ENCODE measurements around the gene PCP2.

PCP2 gene
- total RNA-seq, result 0.35 to 2.1 reads per million in 2 experiments

GRCh38 chr19:7633698-7634097 is at the start of gene PCP2:
Gene PCP2, minus strand, starts transcription at chr19:7633719. Its CDS starts 262 bp downstream, at chr19:7633457.
- DNase-seq (ENCODE audit: low read depth), result no peak

- no peak for DNase-seq (ENCODE audit: low read depth)
Measured at GRCh38 chr19:7682175-7682855, 48.8 kb upstream of the PCP2 start.

DNA sequence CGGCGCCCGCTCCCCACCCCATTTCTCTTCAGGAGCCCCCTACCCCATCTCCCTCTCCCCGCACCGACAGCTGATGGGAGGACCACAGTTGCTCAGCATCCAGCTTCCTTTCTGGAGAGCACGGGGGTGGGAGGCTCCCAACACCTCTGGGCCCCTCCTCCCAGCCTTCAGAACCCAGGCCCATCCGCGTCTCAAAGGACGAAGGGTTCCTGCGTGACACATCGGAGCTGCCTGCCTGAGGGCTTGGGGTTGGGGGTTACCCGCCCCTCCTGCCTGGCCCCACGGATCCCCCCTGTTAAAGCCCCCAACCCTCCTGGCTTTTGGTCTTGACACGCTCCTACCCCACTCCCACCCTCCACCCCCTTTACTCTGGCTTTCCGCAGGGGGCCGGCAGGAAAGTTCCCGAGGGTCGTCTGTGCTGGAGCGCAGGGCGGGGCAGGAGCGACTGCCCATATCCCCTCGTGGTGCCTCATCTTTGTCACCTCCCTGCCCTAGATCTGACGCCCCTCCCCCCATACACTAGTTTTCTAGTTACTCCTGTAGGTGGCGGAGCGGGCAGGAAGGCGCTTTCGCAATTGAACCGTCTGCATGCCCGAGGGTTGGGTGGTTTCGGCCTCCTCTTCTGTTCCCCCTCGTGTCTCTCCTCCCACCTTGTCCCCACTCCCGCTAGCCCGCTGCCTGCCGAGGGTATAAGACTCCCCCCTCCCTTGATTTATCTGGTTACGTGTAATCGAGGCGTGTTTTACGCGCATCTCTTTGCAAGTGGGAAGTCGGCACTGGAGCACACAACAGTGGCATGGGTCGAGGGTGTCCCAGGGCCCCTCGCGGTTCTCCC is 48.0 kb upstream of the PCP2 start:
- peak; percentile 76 for DNase-seq (ENCODE audit: low read depth)

DNA sequence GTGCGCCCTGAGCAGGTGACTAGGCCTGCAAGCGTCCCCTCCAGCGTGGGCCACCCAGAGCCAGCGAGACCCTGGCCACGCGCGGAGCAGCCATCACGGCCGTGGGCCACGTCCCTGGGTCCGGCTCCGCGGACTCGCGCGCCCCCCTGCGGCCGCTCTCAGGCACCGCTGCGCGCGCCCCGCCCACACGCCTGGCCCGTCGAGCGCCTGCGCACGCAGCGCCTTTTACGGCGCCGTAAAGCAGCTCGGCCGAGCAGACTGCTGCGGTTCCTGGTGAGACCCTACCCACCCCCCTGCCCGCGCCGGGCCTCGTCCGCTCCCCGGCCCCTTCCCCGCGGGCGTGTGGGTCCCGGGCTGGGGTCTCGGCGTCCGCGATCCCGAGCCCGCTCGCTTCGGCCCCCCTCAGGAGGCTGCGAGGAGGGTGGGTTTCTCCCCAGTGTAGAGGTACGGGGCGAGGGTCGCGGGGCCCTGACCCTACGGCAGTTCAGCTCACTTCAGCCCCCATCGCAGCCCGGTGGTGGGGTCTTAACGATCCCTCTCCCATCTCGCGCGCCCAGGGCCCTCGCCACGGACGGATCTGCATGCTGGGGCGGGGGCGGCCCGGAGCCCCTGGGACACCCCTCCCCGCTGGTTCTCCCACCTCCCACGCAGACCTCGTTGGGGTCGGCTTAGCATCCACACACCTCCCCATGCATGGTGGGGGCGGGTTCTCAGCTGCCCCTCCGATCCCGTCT is 47.3 kb upstream of the PCP2 start, which contains the start of gene TRAPPC5:
Gene TRAPPC5, plus strand, starts transcription at position 228 of the 734 bp plus-strand sequence. CDS start 1,421 bp downstream, outside the sequence.
- DNase-seq (ENCODE audit: low read depth), result peak; percentile 78

GRCh38 chr19:7679771-7680605 is 46.5 kb upstream of the PCP2 start:
- no peak for DNase-seq (ENCODE audit: low read depth)

DNA sequence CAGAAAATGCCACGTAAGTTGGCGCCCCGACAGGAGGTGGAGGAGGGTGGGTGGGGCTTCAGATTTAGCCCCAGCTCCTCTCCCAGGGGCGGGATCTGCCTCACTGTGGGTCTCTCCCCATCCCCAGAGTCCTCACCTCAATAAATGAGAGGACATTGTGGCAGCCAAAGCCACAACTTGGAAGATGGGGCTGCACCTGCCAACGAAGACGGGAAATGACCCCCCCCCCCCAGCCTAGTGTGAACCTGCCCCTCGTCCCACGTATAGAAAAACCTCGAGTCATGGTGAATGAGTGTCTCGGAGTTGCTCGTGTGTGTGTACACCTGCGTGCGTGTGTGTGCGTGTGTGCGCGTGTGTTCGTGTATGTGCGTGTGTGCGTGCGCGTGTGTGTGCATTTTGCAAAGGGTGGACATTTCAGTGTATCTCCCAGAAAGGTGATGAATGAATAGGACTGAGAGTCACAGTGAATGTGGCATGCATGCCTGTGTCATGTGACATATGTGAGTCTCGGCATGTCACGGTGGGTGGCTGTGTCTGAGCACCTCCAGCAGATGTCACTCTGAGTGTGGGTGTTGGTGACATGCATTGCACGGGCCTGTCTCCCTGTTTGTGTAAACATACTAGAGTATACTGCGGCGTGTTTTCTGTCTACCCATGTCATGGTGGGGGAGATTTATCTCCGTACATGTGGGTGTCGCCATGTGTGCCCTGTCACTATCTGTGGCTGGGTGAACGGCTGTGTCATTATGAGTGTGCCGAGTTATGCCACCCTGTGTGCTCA is 45.6 kb upstream of the PCP2 start:
- peak; percentile 73 for DNase-seq (ENCODE audit: low read depth)

DNA sequence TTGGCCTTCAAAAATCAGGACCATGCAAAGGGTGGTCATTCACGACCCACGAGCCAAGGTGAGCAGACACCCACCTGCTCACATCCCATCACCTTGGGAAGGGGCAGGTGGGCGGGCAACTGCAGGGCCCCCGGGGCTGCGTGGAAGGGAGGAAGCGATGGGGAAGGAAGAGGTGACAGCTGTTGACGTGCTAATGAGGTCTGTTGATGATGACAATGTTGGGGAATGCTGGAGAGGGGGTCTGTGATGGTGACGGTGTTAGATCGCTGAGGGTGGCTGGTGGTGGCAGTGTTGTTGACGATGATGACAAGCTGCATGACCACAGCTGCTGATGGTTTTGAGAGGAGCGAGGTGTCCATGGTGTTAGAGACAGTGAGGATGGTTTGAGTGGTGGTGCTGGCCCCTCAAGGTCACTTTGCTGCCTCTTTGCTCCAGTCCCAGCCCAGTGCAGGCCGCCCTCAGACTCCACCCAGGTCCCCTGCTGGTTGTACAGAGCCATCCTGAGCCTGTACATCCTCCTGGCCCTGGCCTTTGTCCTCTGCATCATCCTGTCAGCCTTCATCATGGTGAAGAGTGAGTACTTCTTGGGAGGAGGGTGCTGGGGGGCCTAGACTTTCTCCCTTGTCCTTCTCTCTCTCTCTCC is 44.3 kb upstream of the PCP2 start:
- no peak for DNase-seq (ENCODE audit: low read depth)

DNA sequence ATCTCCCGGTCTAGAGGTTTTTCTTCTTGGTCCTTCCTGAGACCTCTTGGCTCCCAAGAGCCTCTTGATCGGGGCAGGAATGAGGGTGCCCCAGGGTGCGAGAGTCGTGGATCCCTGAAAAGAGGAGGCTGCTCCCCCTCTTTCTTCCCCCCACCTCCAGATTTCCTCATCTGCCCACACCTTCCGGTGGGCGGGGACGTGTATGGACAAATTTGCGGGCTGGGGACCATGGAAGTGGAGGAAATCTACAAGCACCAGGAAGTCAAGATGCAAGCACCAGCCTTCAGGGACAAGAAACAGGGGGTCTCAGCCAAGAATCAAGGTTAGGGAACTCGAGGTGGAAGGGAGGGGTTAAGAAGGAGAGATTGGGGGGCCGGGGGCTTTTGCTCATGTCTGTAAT is 43.3 kb upstream of the PCP2 start, which contains the start of gene MCEMP1:
Gene MCEMP1, plus strand, starts transcription at position 237 of the 400 bp plus-strand sequence. Its CDS starts 31 bp downstream, at position 268.
- no peak for DNase-seq (ENCODE audit: low read depth)

GRCh38 chr19:7676376-7676775 is 42.9 kb upstream of the PCP2 start:
- DNase-seq (ENCODE audit: low read depth), result no peak

DNA sequence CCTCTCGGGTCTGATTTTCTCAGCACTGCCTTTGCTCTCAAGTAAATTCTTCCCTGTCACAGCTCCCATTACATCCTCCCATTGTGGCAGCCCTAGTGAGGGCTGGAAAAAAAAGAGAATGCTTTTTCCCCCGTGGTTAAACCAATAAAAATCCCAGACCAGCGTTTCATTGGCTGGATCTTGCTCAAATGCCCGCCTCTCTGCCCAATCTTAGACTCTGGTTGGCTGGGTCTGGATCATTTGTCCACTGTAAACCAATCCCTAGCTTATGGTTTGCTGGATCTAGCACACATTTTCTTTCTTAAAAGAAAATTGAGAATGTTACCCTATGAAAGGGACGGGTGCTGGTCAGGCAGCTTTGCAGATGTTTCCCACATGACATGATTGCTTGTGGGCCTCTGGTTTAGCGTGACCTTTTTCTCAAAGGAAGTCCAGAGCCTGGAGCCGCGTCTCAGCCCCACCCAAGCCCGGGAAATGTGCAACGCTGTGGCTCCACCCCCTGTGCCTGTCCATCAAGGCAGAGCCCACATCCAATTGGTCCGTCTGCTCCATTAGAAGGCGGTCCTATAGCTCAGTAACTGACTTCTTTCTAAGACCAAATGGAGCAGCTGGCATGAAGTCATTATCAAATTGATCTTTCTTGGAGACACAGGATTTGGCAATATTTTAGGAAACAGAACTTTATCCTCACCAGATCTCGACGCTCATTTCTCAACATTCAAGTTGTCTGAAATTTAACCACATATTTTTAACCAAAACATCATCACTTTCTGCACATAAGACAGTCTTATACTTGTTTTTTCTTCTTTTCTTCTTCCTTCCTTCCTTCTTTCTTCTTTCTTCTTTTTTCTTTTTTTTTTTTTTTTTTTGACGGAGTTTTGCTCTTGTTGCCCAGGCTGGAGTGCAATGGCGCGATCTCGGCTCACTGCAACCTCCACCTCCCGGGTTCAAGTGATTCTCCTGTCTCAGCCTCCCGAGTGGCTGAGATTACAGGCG is 40.8 kb upstream of the PCP2 start:
- no peak for DNase-seq (ENCODE audit: low read depth)

DNA sequence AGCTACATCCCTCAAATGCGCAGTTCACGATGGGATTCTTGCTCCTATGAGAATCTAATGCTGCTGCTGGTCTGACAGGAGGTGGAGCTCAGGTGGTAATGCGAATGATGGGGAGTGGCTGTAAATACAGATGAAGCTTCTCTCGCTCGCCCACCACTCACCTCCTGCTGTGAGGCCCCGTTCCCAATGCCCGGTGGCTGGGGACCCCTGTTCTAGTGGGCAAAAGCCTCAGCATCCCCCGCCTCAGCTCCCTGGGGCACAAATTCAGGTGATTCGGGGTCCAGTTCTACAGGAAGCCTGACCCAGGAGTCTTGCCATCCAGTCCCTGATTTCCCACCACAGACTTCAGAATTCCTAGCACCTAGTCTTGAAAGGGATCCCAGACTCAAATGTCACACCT is 39.0 kb upstream of the PCP2 start:
- DNase-seq (ENCODE audit: low read depth), result no peak

DNA sequence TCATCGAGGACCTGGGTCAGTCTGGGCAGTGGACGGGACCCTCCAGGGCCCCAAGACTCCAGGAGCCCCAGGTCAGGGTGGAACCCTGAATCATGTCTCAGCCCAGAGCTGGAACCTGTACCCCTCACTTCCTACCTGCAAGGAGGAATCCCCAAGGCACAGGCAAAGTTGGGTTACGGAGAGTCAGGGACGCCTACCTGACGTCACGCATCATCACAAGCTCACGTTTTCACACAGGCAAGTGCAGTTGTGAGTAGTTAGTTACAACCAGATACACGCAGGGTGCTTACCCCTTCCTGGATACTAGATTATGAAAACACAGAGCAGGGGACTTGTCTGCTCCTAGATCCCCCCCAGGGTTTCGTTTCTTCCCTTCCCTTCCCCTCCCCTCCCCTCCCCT is 37.3 kb upstream of the PCP2 start:
- no peak for DNase-seq (ENCODE audit: low read depth)

DNA sequence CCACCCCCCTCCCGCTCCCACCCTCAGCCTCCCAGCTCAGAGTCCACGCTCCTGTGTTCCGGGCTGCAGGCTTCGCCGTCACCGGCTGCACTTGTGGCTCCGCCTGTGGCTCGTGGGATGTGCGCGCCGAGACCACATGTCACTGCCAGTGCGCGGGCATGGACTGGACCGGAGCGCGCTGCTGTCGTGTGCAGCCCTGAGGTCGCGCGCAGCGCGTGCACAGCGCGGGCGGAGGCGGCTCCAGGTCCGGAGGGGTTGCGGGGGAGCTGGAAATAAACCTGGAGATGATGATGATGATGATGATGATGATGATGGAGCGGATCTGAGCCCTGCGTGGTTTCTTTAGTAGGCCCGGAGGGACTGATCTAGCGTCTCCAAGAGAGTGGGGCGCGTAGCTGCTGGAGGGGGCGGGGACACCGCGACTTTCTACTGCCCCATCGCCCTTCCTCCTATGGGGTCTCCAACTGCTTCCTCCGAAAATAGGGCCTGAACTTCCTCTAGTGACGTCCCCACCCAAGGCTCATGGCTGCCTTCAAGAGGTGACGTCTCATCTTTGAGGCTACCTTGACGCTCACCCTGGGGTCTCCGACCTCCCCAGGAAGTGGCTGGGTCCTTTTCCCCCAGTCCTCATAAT is 36.7 kb upstream of the PCP2 start:
- DNase-seq (ENCODE audit: low read depth), result no peak

DNA sequence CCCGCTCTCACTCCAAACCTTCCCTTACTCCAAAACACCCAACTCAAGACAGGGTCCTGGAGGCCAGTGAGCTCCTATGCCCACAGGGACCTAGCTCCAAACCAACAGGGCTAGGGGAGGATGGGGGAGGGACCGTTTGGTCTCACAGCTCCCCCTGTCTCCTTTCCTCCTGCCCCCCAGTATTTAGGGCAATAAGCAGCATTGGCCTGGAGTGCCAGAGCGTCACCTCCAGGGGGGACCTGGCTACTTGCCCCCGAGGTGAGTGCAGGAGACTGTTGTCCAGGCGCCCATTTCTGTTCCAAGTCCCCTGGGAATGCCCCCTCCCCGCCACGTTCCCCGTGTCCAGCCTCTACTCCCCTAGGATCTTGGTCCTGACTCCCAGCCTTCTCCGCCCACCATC is 36.1 kb upstream of the PCP2 start:
- DNase-seq (ENCODE audit: low read depth), result no peak

DNA sequence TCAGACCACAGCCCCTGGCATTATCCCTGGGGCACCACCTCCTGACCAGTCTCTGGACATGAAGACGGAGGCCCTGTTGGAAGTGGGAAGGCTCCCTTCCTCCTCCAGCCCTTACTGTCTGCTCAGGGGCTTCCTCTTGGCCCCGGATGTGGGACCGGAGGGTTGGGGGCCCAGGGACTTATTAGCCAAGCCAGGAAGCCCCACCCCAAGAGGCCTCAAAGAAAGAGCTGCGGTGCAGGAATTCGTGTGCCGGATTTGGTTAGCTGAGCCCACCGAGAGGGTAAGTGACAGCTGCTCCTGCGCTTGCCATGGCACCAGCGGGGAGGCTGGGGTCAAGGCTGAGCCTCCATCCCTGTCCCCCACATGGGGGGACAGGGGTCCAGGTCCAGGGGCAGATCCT is 35.3 kb upstream of the PCP2 start, which contains the start of gene RETN:
Gene RETN, plus strand, starts transcription at position 208 of the 400 bp plus-strand sequence. CDS start 278 bp downstream, outside the sequence.
- no peak for DNase-seq (ENCODE audit: low read depth)

GRCh38 chr19:7665076-7665475 is 31.6 kb upstream of the PCP2 start:
- DNase-seq (ENCODE audit: low read depth), result no peak

DNA sequence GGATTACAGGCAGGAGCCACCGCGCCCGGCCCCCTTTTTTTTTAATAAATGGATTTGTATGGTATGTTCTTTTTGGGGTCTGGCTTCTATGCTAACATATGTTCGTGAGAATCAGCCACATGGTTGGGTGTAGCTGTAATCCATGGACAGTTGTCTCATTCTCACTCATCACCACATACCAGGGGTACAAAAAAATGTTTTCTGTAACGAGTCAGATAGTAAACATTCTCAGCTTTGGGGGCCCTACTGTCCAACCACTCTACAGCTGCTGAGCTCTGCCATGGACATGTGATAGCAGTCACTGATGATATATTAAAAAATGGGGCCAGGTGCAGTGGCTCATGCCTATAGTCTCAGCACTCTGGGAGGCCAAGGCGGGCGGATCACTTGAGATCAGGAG is 30.2 kb upstream of the PCP2 start:
- DNase-seq (ENCODE audit: low read depth), result no peak

DNA sequence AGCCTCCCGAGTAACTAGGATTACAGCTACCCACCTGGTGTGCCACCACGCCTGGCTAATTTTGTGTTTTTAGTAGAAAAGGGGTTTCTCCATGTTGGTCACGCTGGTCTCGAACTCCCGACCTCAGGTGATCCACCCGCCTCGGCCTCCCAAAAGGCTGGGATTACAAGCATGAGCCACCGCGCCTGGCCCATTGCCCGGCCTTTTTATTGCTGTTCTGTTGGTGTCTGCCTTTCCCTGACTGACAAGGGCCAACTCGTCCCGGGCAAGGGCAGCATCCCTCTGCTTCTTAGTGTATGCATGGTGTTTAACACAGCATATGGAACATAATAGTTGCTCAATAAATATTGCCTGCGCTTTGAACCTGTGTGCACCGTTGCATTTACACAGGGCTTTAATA is 29.1 kb upstream of the PCP2 start:
- no peak for DNase-seq (ENCODE audit: low read depth)
